GM21786 (cell line): Measurements from ENCODE around the gene TIPIN.
"Not testable (repeated sequence)": the region's sequence is repeated elsewhere in the genome, so short reads cannot be mapped to it uniquely, and the experiment has no call there.

Experiments used
- ATAC-seq: cut with Tn5 transposase; IDR thresholded peaks from one replicate; pipeline ENCODE4 v1.9.1; 2021; ENCODE audit not compliant: unreplicated experiment

Gene TIPIN, protein sequence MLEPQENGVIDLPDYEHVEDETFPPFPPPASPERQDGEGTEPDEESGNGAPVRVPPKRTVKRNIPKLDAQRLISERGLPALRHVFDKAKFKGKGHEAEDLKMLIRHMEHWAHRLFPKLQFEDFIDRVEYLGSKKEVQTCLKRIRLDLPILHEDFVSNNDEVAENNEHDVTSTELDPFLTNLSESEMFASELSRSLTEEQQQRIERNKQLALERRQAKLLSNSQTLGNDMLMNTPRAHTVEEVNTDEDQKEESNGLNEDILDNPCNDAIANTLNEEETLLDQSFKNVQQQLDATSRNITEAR

DNA sequence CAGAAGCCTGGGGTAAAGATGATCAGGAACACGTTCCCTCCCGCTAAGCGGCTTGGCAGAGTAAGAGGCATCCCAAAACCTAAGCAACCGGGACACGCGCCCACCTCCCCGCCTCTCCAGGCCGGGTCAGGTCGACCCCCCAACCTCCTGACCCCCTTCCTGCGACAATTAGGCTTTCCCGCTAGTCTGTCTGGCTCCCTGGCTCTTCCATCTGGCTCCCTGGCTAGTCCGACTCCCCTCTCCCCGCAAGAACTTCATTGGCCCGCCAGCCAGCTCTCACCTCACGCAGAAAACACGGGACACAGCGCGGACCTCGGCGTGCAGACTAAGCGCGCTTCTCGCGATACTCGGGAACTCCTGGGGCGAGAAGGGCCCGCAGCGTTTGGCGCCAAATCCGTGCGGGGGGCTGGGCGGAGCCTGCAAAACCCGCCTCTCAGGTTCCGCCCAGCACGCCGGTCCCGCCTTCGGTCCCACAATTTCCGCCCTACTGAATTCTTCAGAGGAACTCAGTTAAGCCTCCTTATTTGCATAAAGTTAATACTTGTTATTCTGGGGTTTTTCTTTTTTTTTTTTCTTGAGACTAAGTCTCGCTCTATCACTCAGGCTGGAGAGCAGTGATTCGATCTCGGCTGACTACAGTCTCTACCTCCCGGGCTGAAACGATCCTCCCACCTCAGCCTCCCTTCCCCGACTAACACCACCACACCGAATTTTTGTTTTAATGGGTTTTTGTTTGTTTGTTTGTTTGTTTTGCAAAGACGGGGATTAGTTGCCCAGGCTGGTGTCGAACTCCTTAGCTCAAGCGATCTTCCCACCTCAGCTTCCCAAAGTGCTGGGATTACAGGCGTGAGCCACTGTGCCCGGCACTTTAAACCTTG, at the start of gene TIPIN:
TIPIN (minus strand) TSS at position 327 of the 878 bp plus-strand sequence. CDS start 3,738 bp downstream, outside the sequence.
- peak; percentile 82 for ATAC-seq

- ATAC-seq = no peak
Measured at GRCh38 chr15:66405615-66406014, 49.1 kb upstream of the TIPIN start.

GRCh38 chr15:66405007-66405406, 48.5 kb upstream of the TIPIN start:
- no peak for ATAC-seq

GRCh38 chr15:66404532-66404931, 48.0 kb upstream of the TIPIN start:
- ATAC-seq = no peak

DNA sequence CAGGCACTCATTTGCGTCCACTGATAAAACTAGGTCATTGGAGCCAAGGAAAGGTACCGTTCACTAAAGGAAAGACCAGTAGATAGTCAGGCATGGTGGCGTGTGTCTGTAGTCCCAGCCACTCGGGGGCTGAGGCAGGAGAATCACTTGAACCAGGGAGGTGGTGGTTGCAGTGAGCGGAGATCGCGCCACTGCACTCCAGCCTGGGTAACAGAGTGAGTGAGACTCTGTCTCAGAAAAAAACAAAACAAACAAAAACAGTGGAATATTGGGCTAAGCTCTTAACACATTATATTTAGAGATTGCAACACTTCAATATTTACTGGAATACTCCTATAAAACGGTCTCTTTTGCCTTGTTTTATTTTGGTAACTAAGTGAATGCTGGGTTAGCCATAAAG, 47.6 kb upstream of the TIPIN start:
- no peak for ATAC-seq

DNA sequence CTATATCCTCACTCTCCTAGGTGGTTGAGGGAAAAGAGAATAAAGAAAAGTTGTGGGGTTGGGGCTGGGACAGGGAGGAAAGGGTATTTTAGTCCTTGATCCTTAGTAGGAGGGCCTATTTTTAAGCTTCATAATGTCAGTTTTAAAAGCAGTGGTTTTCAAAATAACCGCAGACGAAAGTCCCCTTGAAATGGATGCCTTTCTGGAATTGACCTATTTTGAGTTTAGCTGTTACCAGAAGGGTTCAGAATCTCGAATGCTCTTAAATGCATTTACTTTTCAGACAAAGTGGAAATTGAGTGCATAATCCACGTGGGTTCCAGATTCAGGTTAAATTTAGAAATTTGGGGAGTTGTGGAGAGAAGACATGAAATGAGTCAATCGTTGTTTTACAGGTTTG, 46.8 kb upstream of the TIPIN start:
- ATAC-seq = no peak

GRCh38 chr15:66402761-66403284, 46.3 kb upstream of the TIPIN start:
- ATAC-seq = no peak

GRCh38 chr15:66401130-66402021, 44.9 kb upstream of the TIPIN start:
- ATAC-seq = no peak

GRCh38 chr15:66400351-66400774, 43.9 kb upstream of the TIPIN start:
- ATAC-seq = no peak

DNA sequence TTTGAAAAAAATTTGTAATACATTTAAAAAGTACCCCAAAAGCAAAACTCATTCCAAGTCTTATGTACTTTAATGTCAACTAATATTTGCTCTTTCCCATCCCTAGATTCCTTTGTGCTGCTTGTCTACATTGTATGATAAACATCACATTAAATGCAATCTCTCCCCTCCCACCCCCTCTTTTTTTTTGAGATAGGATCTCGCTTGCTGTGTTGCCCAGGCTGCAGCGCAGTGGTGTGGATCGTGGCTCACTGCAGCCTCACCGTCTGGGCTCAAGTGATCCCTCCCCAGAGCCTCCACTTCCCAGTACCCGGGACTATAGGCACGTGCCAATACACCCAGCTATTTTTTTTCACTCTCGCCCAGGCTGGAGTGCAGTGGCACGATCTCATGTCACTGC, 42.8 kb upstream of the TIPIN start:
- no peak for ATAC-seq

DNA sequence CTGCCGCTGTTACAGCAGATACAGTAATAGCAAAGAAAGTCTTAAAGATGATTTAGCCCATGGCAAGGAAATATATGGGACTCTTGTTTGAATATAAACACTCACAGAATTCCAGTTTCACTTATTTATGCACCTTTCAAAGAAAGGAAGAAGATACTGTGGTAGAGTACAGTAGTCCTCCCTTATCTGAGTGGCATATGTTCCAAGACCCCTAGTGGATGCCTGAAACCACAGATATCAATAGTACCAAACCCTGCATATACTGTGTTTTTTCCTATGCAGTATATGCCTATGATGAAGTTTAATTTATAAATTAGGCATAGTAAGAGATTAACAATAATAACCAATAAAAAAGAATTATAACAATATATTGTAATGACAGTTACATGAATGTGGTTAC, 38.4 kb upstream of the TIPIN start:
- ATAC-seq = no peak

GRCh38 chr15:66394472-66394871, 38.0 kb upstream of the TIPIN start:
- ATAC-seq = no peak

- not testable (repeated sequence) for ATAC-seq
Measured at GRCh38 chr15:66393037-66393436, 36.6 kb upstream of the TIPIN start.

- ATAC-seq = no peak
Measured at GRCh38 chr15:66390678-66391077, 34.2 kb upstream of the TIPIN start.

GRCh38 chr15:66389859-66390381, 33.4 kb upstream of the TIPIN start:
- no peak for ATAC-seq

GRCh38 chr15:66389098-66389858, 32.8 kb upstream of the TIPIN start:
- no peak for ATAC-seq

- no peak for ATAC-seq
Measured at GRCh38 chr15:66388576-66388975, 32.1 kb upstream of the TIPIN start.

GRCh38 chr15:66388043-66388363, 31.5 kb upstream of the TIPIN start:
- no peak for ATAC-seq

- ATAC-seq = peak; percentile 12
Measured at GRCh38 chr15:66387163-66388042, 30.9 kb upstream of the TIPIN start.
